Liver (tissue), 9 donors: ENCODE measurements around the gene DCTN5. TPM values are rescaled to one million over a fixed set of nuclear protein-coding genes. Genes with fewer than 3 reads are reported as not detected.

Experiments
- DNase-seq: peaks from one replicate; pipeline ENCODE4 v3.0.0-alpha.2; 2017; ENCODE audit warnings: low spot score
- H3K27ac ChIP-seq, 2 donors: one replicate each; pipeline ENCODE4 v1.7.0; 2013; ENCODE audit warnings: inconsistent platforms in 2 of 2, low read length in 2 of 2, control low read depth in 1 of 2, low read depth in 1 of 2, mild to moderate bottlenecking in 1 of 2
- H3K27me3 ChIP-seq, 4 donors: one replicate each; pipeline versions ENCODE4 v1.6.1 to v1.7.0; 2013; ENCODE audit warnings: low read length in 3 of 4, inconsistent platforms in 1 of 4, mild to moderate bottlenecking in 1 of 4, moderate library complexity in 1 of 4; ENCODE audit not compliant: control insufficient read depth in 4 of 4, insufficient read depth in 4 of 4
- H3K36me3 ChIP-seq, 4 donors: one replicate each; pipeline versions ENCODE4 v1.6.1 to v1.7.0; 2013; ENCODE audit warnings: low read length in 3 of 4, mild to moderate bottlenecking in 3 of 4, low read depth in 1 of 4, moderate library complexity in 1 of 4; ENCODE audit not compliant: control insufficient read depth in 4 of 4, insufficient read depth in 3 of 4
- H3K4me1 ChIP-seq, 4 donors: one replicate each; pipeline versions ENCODE4 v1.6.1 to v1.7.0; 2013; ENCODE audit warnings: low read length in 3 of 4, mild to moderate bottlenecking in 3 of 4, moderate library complexity in 1 of 4; ENCODE audit not compliant: control insufficient read depth in 4 of 4, insufficient read depth in 4 of 4
- H3K4me3 ChIP-seq, 3 donors: one replicate each; pipeline versions ENCODE4 v1.6.1 to v1.7.0; 2013; ENCODE audit warnings: low read length in 3 of 3, control low read depth in 1 of 3, low read depth in 1 of 3, mild to moderate bottlenecking in 1 of 3
- H3K9ac ChIP-seq, 2 donors: one replicate each; pipeline ENCODE4 v1.7.0; 2013; ENCODE audit warnings: low read length in 2 of 2, mild to moderate bottlenecking in 2 of 2, moderate library complexity in 2 of 2, control low read depth in 1 of 2, low read depth in 1 of 2
- H3K9me3 ChIP-seq, 4 donors: one replicate each; pipeline versions ENCODE4 v1.6.1 to v1.7.0; 2013; ENCODE audit warnings: low read length in 3 of 4; ENCODE audit not compliant: control insufficient read depth in 4 of 4
- EGR1 ChIP-seq, 2 donors: IDR thresholded peaks; 2 replicates each; pipeline ENCODE4 v1.6.1; 2016 to 2018; ENCODE audit warnings: antibody characterized with exemption in 2 of 2, low read depth in 2 of 2
- FOXA1 ChIP-seq: IDR thresholded peaks from 2 replicates; pipeline ENCODE4 v1.6.1; 2016; ENCODE audit warnings: antibody characterized with exemption
- FOXA2 ChIP-seq: IDR thresholded peaks from 2 replicates; pipeline ENCODE4 v1.6.1; 2016; ENCODE audit warnings: antibody characterized with exemption
- HNF4A ChIP-seq, 2 donors: conservative IDR thresholded peaks; 2 replicates each; pipeline ENCODE4 v1.6.1; 2016; ENCODE audit warnings: antibody characterized with exemption in 2 of 2, mild to moderate bottlenecking in 2 of 2
- HNF4G ChIP-seq: IDR thresholded peaks from 2 replicates; pipeline ENCODE4 v1.6.1; 2016; ENCODE audit warnings: antibody characterized with exemption
- JUND ChIP-seq, 2 donors: IDR thresholded peaks; 2 replicates each; pipeline ENCODE4 v1.6.1; 2016; ENCODE audit warnings: antibody characterized with exemption in 2 of 2
- NR2F2 ChIP-seq: IDR thresholded peaks from 2 replicates; pipeline ENCODE4 v1.6.1; 2016; ENCODE audit warnings: antibody characterized with exemption
- RAD21 ChIP-seq, 2 donors: IDR thresholded peaks; 2 replicates each; pipeline ENCODE4 v1.6.1; 2016; ENCODE audit warnings: antibody characterized with exemption in 2 of 2, mild to moderate bottlenecking in 2 of 2
- RXRA ChIP-seq, 2 donors: IDR thresholded peaks; 2 replicates each; pipeline ENCODE4 v1.6.1; 2017 to 2018; ENCODE audit warnings: antibody characterized with exemption in 2 of 2, mild to moderate bottlenecking in 1 of 2
- SP1 ChIP-seq: IDR thresholded peaks from 2 replicates; pipeline ENCODE4 v1.6.1; 2018; ENCODE audit warnings: antibody characterized with exemption, mild to moderate bottlenecking
- TAF1 ChIP-seq: conservative IDR thresholded peaks from 2 replicates; pipeline ENCODE4 v1.6.1; 2016; ENCODE audit warnings: antibody characterized with exemption, mild to moderate bottlenecking
- YY1 ChIP-seq: IDR thresholded peaks from 2 replicates; pipeline ENCODE4 v1.6.1; 2016; ENCODE audit warnings: antibody characterized with exemption, mild to moderate bottlenecking
- WGBS: extraction: QIAGEN DNeasy Blood & Tissue Kit; methylation state at CpG from one replicate; pipeline ENCODE4 v1.1.7; 2013; 5-methylcytosine and 5-hydroxymethylcytosine counted together
- polyA plus RNA-seq, 2 donors: library from polyadenylated mRNA; stranded (reverse) in 1 of 2; unstranded in 1 of 2; fragments of 200-250 nt in 1 of 2; fragments of >200 nt in 1 of 2; fragmentation: Nextera tagmentation in 1 of 2; extraction: Ambion mirVana in 1 of 2; gene quantifications; one replicate each; pipeline versions ENCODE4 v1.2.1 to v1.2.3, GENCODE V29; 2013 to 2015
- total RNA-seq, 2 donors: library from RNA; depleted of rRNA; stranded (reverse); fragments of >200 nt; gene quantifications; one replicate each; pipeline ENCODE4 v1.2.3, GENCODE V29; 2014
- TF ChIP-seq, protein P1 (sequence below): fragments of 150-350 bp; IDR thresholded peaks from 2 replicates; pipeline ENCODE4 v1.5.1; 2017; ENCODE audit warnings: improper control_type of control experiment, low read depth, low read length; ENCODE audit not compliant: missing input control
- TF ChIP-seq, protein P2 (sequence below): IDR thresholded peaks from 2 replicates; pipeline ENCODE4 v1.6.1; 2016; ENCODE audit warnings: antibody characterized with exemption
- TF ChIP-seq, protein P3 (sequence below): IDR thresholded peaks from 2 replicates; pipeline ENCODE4 v1.6.1; 2016; ENCODE audit warnings: antibody characterized with exemption, mild to moderate bottlenecking
- TF ChIP-seq, protein P4 (sequence below): IDR thresholded peaks from 2 replicates; pipeline ENCODE4 v1.6.1; 2016; ENCODE audit warnings: antibody characterized with exemption
- TF ChIP-seq, protein P5 (sequence below): IDR thresholded peaks from 2 replicates; pipeline ENCODE4 v1.6.1; 2016; ENCODE audit warnings: antibody characterized with exemption
- donor health status: healthy.
- donor health status: healthy.
- donor health status: healthy.
- donor health status: healthy.
- donor health status: healthy.

Gene DCTN5
- total and polyA plus RNA-seq, 4 donors, result 8.3 to 20.9 (median 16.0) TPM

DNA sequence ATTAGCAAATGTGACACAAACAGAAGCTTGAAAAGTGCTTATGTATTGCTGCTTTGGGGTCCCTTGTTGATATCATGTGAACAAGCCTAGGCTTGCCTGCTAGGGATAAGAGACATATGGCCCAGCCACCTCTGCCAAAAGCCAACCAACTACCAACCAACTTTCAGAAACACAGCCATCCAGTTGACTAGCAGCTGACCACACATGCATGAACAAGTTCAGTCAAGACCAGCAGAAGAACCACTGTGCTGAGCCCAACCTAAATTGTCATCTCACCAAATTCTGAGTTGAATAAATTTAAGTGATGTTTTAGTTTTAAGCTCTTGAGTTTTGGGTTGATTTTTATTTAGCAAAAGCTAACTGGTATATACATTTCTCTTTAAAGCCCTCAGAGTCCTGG lies 68.3 kb downstream of the DCTN5 start:
- H3K4me3 ChIP-seq, result no peak overlapping the region
- no peak for TF ChIP-seq HNF4G
- TF ChIP-seq, protein P1, sequence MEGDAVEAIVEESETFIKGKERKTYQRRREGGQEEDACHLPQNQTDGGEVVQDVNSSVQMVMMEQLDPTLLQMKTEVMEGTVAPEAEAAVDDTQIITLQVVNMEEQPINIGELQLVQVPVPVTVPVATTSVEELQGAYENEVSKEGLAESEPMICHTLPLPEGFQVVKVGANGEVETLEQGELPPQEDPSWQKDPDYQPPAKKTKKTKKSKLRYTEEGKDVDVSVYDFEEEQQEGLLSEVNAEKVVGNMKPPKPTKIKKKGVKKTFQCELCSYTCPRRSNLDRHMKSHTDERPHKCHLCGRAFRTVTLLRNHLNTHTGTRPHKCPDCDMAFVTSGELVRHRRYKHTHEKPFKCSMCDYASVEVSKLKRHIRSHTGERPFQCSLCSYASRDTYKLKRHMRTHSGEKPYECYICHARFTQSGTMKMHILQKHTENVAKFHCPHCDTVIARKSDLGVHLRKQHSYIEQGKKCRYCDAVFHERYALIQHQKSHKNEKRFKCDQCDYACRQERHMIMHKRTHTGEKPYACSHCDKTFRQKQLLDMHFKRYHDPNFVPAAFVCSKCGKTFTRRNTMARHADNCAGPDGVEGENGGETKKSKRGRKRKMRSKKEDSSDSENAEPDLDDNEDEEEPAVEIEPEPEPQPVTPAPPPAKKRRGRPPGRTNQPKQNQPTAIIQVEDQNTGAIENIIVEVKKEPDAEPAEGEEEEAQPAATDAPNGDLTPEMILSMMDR, result no peak
- TF ChIP-seq RXRA (IDR thresholded peaks at IDR 0.05), result no peak
- no peak overlapping the region for H3K27ac ChIP-seq
- no peak overlapping the region for H3K9ac ChIP-seq
- peaks cover under 1 to 7% (median 4%) of the 10 kb centered on the region in 4 donors for H3K27me3 ChIP-seq
- DNase-seq, result no peak
- no peaks in the 10 kb centered on the region for H3K36me3 ChIP-seq
- peaks cover 0 to 5% (median 3%) of the 10 kb centered on the region in 4 donors for H3K9me3 ChIP-seq
- H3K4me1 ChIP-seq, result no peaks in the 10 kb centered on the region

DNA sequence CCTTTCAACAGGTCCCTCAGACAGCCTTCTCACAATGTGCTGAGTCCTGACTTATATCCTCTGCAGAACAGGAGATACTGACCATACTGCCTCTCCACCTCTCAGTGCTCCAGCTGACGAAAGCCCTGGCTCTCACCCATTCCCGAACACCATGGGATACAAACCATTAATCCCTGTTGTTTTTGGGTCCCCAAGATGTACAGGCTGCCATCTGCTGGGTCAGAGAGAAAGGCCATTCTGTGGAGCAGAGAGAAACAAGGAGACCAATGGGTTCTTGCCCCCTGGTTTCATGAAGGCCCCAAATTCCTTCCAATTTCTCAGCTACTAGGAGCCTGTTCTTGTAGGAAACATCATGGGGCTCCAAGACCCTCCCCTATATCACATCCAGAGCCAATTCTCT lies 68.7 kb downstream of the DCTN5 start:
- Histone ChIP-seq H3K9ac (no peak overlapping the region), H3K4me3 (no peak overlapping the region), H3K36me3 (no peaks in the 10 kb centered on the region), H3K4me1 (no peaks in the 10 kb centered on the region), H3K27ac (no peak overlapping the region), H3K27me3 (peaks cover 2 to 7% (median 4%) of the 10 kb centered on the region in 4 donors), H3K9me3 (peaks cover 0 to 4% (median 2%) of the 10 kb centered on the region in 4 donors)
- TF ChIP-seq, protein P2, sequence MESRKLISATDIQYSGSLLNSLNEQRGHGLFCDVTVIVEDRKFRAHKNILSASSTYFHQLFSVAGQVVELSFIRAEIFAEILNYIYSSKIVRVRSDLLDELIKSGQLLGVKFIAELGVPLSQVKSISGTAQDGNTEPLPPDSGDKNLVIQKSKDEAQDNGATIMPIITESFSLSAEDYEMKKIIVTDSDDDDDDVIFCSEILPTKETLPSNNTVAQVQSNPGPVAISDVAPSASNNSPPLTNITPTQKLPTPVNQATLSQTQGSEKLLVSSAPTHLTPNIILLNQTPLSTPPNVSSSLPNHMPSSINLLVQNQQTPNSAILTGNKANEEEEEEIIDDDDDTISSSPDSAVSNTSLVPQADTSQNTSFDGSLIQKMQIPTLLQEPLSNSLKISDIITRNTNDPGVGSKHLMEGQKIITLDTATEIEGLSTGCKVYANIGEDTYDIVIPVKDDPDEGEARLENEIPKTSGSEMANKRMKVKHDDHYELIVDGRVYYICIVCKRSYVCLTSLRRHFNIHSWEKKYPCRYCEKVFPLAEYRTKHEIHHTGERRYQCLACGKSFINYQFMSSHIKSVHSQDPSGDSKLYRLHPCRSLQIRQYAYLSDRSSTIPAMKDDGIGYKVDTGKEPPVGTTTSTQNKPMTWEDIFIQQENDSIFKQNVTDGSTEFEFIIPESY, result no peak
- TF ChIP-seq, protein P3, sequence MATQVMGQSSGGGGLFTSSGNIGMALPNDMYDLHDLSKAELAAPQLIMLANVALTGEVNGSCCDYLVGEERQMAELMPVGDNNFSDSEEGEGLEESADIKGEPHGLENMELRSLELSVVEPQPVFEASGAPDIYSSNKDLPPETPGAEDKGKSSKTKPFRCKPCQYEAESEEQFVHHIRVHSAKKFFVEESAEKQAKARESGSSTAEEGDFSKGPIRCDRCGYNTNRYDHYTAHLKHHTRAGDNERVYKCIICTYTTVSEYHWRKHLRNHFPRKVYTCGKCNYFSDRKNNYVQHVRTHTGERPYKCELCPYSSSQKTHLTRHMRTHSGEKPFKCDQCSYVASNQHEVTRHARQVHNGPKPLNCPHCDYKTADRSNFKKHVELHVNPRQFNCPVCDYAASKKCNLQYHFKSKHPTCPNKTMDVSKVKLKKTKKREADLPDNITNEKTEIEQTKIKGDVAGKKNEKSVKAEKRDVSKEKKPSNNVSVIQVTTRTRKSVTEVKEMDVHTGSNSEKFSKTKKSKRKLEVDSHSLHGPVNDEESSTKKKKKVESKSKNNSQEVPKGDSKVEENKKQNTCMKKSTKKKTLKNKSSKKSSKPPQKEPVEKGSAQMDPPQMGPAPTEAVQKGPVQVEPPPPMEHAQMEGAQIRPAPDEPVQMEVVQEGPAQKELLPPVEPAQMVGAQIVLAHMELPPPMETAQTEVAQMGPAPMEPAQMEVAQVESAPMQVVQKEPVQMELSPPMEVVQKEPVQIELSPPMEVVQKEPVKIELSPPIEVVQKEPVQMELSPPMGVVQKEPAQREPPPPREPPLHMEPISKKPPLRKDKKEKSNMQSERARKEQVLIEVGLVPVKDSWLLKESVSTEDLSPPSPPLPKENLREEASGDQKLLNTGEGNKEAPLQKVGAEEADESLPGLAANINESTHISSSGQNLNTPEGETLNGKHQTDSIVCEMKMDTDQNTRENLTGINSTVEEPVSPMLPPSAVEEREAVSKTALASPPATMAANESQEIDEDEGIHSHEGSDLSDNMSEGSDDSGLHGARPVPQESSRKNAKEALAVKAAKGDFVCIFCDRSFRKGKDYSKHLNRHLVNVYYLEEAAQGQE, result no peak
- TF ChIP-seq JUND (IDR thresholded peaks at IDR 0.05) (no peak), FOXA1 (no peak), EGR1 (IDR thresholded peaks at IDR 0.05; ENCODE audit: low read depth in 2 of 2) (no peak), YY1 (no peak), NR2F2 (no peak), HNF4A (conservative IDR thresholded peaks at IDR 0.05) (no peak), RAD21 (IDR thresholded peaks at IDR 0.05) (no peak), FOXA2 (no peak), SP1 (no peak), TAF1 (no peak)
- TF ChIP-seq, protein P4, sequence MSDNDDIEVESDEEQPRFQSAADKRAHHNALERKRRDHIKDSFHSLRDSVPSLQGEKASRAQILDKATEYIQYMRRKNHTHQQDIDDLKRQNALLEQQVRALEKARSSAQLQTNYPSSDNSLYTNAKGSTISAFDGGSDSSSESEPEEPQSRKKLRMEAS, result no peak
- TF ChIP-seq, protein P1, result no peak
- TF ChIP-seq, protein P5, sequence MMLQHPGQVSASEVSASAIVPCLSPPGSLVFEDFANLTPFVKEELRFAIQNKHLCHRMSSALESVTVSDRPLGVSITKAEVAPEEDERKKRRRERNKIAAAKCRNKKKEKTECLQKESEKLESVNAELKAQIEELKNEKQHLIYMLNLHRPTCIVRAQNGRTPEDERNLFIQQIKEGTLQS, result no peak
- no peak for DNase-seq
- WGBS, result 77% methylated on average over 2 of the region's 2 CpGs
